Nephron (organoid): ENCODE data around the gene FOXK1.
A peak's percentile ranks its signal among the peaks of the same experiment; 100 is the strongest.

Experiments used
- H3K27ac Mint-ChIP-seq, 3 experiments: 2 replicates each; pipeline ENCODE4 v1.8.0; 2020; ENCODE audit warnings: mixed read lengths in 3 of 3, mild to moderate bottlenecking in 2 of 3, moderate library complexity in 1 of 3
- H3K27me3 Mint-ChIP-seq: 2 replicates; pipeline ENCODE4 v1.8.0; 2021; ENCODE audit warnings: low read depth, mild to moderate bottlenecking, moderate library complexity, mixed read lengths
- H3K36me3 Mint-ChIP-seq: 2 replicates; pipeline ENCODE4 v1.8.0; 2020; ENCODE audit warnings: low read depth, mixed read lengths
- H3K4me1 Mint-ChIP-seq: 2 replicates; pipeline ENCODE4 v1.8.0; 2020; ENCODE audit warnings: mixed read lengths
- H3K4me3 Mint-ChIP-seq, 3 experiments: 2 replicates each; pipeline ENCODE4 v1.8.0; 2020; ENCODE audit warnings: mild to moderate bottlenecking in 3 of 3, mixed read lengths in 3 of 3, moderate library complexity in 2 of 3
- H3K9me3 Mint-ChIP-seq: 2 replicates; pipeline ENCODE4 v1.8.0; 2020; ENCODE audit warnings: mixed read lengths
- CTCF ChIP-seq, 3 experiments: fragments of 200-600 bp; sonication (generic); IDR thresholded peaks; one replicate each; pipeline ENCODE4 v1.5.0; 2021; ENCODE audit warnings: antibody characterized with exemption in 3 of 3; ENCODE audit not compliant: unreplicated experiment in 3 of 3

FOXK1 gene

GRCh38 chr7:4808026-4808425 is 125.9 kb downstream of the FOXK1 start:
- Mint-ChIP-seq H3K27ac (no peak overlapping the region), H3K4me3 (no peak overlapping the region), H3K36me3 (peaks cover 4% of the 10 kb centered on the region)

GRCh38 chr7:4808565-4808964 is 126.5 kb downstream of the FOXK1 start:
- no peak for TF ChIP-seq CTCF (IDR thresholded peaks at IDR 0.05; ENCODE audit: unreplicated experiment in 3 of 3)
- H3K36me3 Mint-ChIP-seq, result peaks cover 8% of the 10 kb centered on the region
- H3K4me1 Mint-ChIP-seq, result no peaks in the 10 kb centered on the region
- no peak overlapping the region for H3K27ac Mint-ChIP-seq
- H3K4me3 Mint-ChIP-seq, result no peak overlapping the region
- H3K27me3 Mint-ChIP-seq, result peaks cover 27% of the 10 kb centered on the region
- no peaks in the 10 kb centered on the region for H3K9me3 Mint-ChIP-seq

More at GRCh38 chr7:4808026-4808425, 125.9 kb downstream of the FOXK1 start:
- Mint-ChIP-seq H3K4me1 (no peaks in the 10 kb centered on the region), H3K9me3 (no peaks in the 10 kb centered on the region), H3K27me3 (peaks cover 27% of the 10 kb centered on the region)
- no peak for TF ChIP-seq CTCF (IDR thresholded peaks at IDR 0.05; ENCODE audit: unreplicated experiment in 3 of 3)

DNA sequence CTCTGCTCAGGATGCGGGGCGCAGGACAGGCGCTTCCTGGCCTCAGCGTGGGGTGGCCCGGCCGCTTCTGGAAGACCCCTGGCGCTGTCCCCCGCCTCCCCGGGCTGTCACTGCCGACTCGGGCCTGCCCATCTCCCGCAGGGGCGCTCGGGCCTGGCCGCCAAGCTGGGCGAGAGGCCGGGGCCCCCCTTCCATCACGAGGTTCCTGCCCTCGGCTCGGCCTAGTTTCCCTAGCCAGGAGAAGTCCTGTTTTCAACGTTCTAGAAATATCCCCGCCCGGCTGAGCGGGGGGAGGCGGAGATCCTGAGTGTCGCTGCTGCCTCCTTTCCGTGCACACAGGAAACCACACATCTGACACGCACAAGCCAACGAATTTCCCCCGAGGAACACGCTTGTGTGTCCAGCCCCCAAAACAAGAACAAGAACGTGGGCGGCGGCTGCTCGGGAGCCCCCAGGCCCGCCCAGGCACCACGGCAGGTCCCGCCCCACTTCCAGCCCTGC is 127.0 kb downstream of the FOXK1 start:
- Mint-ChIP-seq H3K27me3 (peaks cover 28% of the 10 kb centered on the region), H3K27ac (no peak overlapping the region), H3K36me3 (peaks cover 14% of the 10 kb centered on the region)

DNA sequence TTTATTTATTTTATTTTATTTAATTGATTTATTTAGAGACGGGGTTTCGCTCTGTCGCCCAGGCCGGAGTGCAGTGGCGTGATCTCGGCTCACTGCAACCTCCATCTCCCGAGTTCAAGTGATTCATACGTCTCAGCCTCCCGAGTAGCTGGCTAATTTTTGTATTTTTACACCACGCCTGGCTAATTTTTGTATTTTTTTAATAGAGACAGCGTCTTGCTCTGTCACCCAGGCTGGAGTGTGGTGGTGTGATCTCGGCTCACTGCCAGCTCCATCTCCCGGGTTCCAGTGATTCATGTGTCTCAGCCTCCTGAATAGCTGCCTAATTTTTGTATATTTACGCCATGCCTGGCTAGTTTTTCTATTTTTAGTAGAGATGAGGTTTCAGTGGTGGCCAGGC is 127.6 kb downstream of the FOXK1 start:
- Mint-ChIP-seq H3K27me3 (peaks cover 30% of the 10 kb centered on the region), H3K36me3 (peaks cover 17% of the 10 kb centered on the region), H3K4me1 (no peaks in the 10 kb centered on the region), H3K27ac (no peak overlapping the region), H3K4me3 (no peak overlapping the region), H3K9me3 (peaks cover 4% of the 10 kb centered on the region)
- no peak for TF ChIP-seq CTCF (IDR thresholded peaks at IDR 0.05; ENCODE audit: unreplicated experiment in 3 of 3)

More for the DNA sequence above, 127.0 kb downstream of the FOXK1 start:
- no peaks in the 10 kb centered on the region for H3K4me1 Mint-ChIP-seq
- H3K4me3 Mint-ChIP-seq, result no peak overlapping the region
- no peak for TF ChIP-seq CTCF (IDR thresholded peaks at IDR 0.05; ENCODE audit: unreplicated experiment in 3 of 3)
- H3K9me3 Mint-ChIP-seq, result peaks cover 3% of the 10 kb centered on the region

DNA sequence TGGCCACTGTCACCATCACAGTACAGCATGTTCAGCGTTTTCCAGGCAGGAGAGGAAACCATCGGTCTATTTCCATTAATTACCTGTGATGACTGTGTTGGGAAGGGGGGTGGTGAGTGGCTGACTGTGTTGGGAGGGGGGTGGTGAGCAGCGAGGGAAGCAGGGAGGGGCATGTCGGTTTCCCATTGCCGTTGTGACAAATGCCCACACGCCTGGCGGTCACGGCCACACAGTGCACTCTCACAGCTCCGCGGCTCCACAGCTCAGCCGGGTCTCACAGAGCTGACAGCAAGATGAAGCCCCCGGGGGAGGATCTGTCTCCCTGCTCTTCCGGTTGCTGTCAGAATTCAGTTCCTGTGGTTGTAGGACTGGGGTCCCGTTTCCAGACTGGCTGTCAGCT is 132.3 kb downstream of the FOXK1 start:
- Mint-ChIP-seq H3K27ac (peak overlapping the region in 1 of 3 experiments; percentile 69), H3K36me3 (peaks cover 17% of the 10 kb centered on the region), H3K4me3 (no peak overlapping the region), H3K9me3 (peaks cover 4% of the 10 kb centered on the region), H3K27me3 (peaks cover 10% of the 10 kb centered on the region), H3K4me1 (peaks cover under 1% of the 10 kb centered on the region)
- no peak for TF ChIP-seq CTCF (IDR thresholded peaks at IDR 0.05; ENCODE audit: unreplicated experiment in 3 of 3)

- H3K27me3 Mint-ChIP-seq, result peaks cover 6% of the 10 kb centered on the region
- peaks cover 5% of the 10 kb centered on the region for H3K4me1 Mint-ChIP-seq
- no peak overlapping the region for H3K4me3 Mint-ChIP-seq
- peaks cover 4% of the 10 kb centered on the region for H3K9me3 Mint-ChIP-seq
- TF ChIP-seq CTCF (IDR thresholded peaks at IDR 0.05; ENCODE audit: unreplicated experiment in 3 of 3), result no peak
- H3K36me3 Mint-ChIP-seq, result peaks cover 17% of the 10 kb centered on the region
- no peak overlapping the region for H3K27ac Mint-ChIP-seq
Measured at GRCh38 chr7:4815121-4815520, 133.0 kb downstream of the FOXK1 start.
